Skeletal muscle cell (primary cell): ENCODE results near the gene HMBS.
"Not testable (repeated sequence)": the region's sequence is repeated elsewhere in the genome, so short reads cannot be mapped to it uniquely, and the experiment has no call there.

Experiments used
- DNase-seq: peaks from one replicate; pipeline ENCODE4 v3.0.0-alpha.2; 2010; ENCODE audit warnings: low read depth
- H3K4me3 ChIP-seq: 2 replicates; pipeline ENCODE4 v1.5.1; 2011; ENCODE audit warnings: low read depth, mild to moderate bottlenecking, control low read depth, low read length, moderate library complexity

Gene HMBS

GRCh38 chr11:119095066-119095880 lies 10.6 kb downstream of the HMBS start:
- peak; percentile 98 for DNase-seq
- H3K4me3 ChIP-seq, result peak overlapping the region; percentile 62

GRCh38 chr11:119099711-119100110 lies 15.0 kb downstream of the HMBS start:
- DNase-seq, result no peak
- H3K4me3 ChIP-seq, result no peak overlapping the region

GRCh38 chr11:119100246-119100970 lies 15.7 kb downstream of the HMBS start:
- peak overlapping the region; percentile 92 for H3K4me3 ChIP-seq
- DNase-seq, result no peak

- peak overlapping the region; percentile 92 for H3K4me3 ChIP-seq
- no peak for DNase-seq
Measured at GRCh38 chr11:119100994-119101758, 16.5 kb downstream of the HMBS start.

- H3K4me3 ChIP-seq, result peak within 1 kb of the TSS; percentile 92
- DNase-seq, result peak; percentile 93
Measured at GRCh38 chr11:119101759-119102423, 17.2 kb downstream of the HMBS start, which contains the start of gene DPAGT1. TSS of gene DPAGT1 (minus strand) at chr11:119101853. CDS start at chr11:119101655, 198 bp downstream.

GRCh38 chr11:119103161-119103664 lies 18.5 kb downstream of the HMBS start:
- H3K4me3 ChIP-seq, result peak overlapping the region; percentile 92
- not testable (repeated sequence) for DNase-seq

- H3K4me3 ChIP-seq, result no peak overlapping the region
- no peak for DNase-seq
Measured at GRCh38 chr11:119103793-119104192, 19.1 kb downstream of the HMBS start.

- peak within 1 kb of the TSS; percentile 75 for H3K4me3 ChIP-seq
- DNase-seq, result peak; percentile 66
Measured at GRCh38 chr11:119106564-119107537, 22.2 kb downstream of the HMBS start, which contains the start of gene C2CD2L. TSS of gene C2CD2L (plus strand) at chr11:119107344. CDS start at chr11:119107742, 398 bp downstream.

- no peak for DNase-seq
- H3K4me3 ChIP-seq, result peak overlapping the region; percentile 75
Measured at GRCh38 chr11:119107538-119108145, 23.0 kb downstream of the HMBS start.

GRCh38 chr11:119108146-119108856 lies 23.6 kb downstream of the HMBS start:
- no peak for DNase-seq
- H3K4me3 ChIP-seq, result peak overlapping the region; percentile 75

- no peak overlapping the region for H3K4me3 ChIP-seq
- no peak for DNase-seq
Measured at GRCh38 chr11:119108857-119109221, 24.2 kb downstream of the HMBS start.

GRCh38 chr11:119109843-119110242 lies 25.2 kb downstream of the HMBS start:
- no peak for DNase-seq
- no peak overlapping the region for H3K4me3 ChIP-seq

- no peak overlapping the region for H3K4me3 ChIP-seq
- no peak for DNase-seq
Measured at GRCh38 chr11:119110439-119110838, 25.8 kb downstream of the HMBS start.

- no peak overlapping the region for H3K4me3 ChIP-seq
- DNase-seq, result no peak
Measured at GRCh38 chr11:119111361-119111925, 26.8 kb downstream of the HMBS start.

- no peak overlapping the region for H3K4me3 ChIP-seq
- DNase-seq, result no peak
Measured at GRCh38 chr11:119112314-119113020, 27.8 kb downstream of the HMBS start.

- no peak overlapping the region for H3K4me3 ChIP-seq
- DNase-seq, result no peak
Measured at GRCh38 chr11:119113716-119114115, 29.0 kb downstream of the HMBS start.
